ENCODE measurements around the gene KEL. TPM values are rescaled to one million over a fixed set of nuclear protein-coding genes. Genes with fewer than 3 reads are reported as not detected.

KEL gene
- total RNA-seq, 3 donors from 2014 or later: 0.16 to 4.3 (median 2.2) TPM

DNA sequence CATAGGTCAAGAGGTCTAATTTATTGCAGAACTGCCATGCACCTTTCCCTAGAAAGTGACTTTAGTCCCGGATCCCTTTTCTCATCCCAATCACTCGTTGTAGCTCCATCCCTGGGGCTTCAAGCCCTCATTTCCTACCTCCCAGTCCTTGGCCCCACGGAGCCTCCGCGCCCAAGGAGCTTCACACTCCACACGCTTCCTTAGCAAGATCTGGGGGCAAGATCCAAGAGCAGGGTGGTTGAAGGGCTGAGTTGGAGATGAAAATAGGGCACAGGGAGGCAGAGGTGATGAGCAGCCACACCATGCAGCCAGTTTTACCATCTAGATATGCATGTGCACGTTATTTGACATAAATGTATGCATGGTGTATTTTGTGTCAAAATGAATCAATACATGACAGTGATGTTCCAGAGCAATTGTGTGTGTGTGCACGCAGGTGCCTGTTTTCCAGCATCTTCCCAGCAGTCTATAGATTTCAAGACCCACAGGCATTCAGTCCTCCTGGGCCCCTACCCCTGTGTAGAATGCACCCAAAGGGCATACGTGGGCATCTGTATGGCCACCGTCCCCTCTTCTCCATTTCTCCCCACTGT lies 70.6 kb downstream of the KEL start:
- intact Hi-C loops (cut with DNase I; ENCODE audit: low total_unique reads): no loop called here
- no peak for DNase-seq (ENCODE audit: low spot score in 2 of 2)
- TF ChIP-seq, protein P1, sequence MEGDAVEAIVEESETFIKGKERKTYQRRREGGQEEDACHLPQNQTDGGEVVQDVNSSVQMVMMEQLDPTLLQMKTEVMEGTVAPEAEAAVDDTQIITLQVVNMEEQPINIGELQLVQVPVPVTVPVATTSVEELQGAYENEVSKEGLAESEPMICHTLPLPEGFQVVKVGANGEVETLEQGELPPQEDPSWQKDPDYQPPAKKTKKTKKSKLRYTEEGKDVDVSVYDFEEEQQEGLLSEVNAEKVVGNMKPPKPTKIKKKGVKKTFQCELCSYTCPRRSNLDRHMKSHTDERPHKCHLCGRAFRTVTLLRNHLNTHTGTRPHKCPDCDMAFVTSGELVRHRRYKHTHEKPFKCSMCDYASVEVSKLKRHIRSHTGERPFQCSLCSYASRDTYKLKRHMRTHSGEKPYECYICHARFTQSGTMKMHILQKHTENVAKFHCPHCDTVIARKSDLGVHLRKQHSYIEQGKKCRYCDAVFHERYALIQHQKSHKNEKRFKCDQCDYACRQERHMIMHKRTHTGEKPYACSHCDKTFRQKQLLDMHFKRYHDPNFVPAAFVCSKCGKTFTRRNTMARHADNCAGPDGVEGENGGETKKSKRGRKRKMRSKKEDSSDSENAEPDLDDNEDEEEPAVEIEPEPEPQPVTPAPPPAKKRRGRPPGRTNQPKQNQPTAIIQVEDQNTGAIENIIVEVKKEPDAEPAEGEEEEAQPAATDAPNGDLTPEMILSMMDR (IDR thresholded peaks at IDR 0.05): no peak
- TF ChIP-seq POLR2A (IDR thresholded peaks at IDR 0.05) (no peak), POLR2AphosphoS5 (IDR thresholded peaks at IDR 0.05) (no peak)

More for the DNA sequence above, 70.6 kb downstream of the KEL start:
- Histone ChIP-seq H3K27me3 (no peaks in the 10 kb centered on the region), H3K9me3 (no peaks in the 10 kb centered on the region), H3K4me3 (no peak overlapping the region), H3K4me1 (no peaks in the 10 kb centered on the region), H3K27ac (no peak overlapping the region), H3K36me3 (no peaks in the 10 kb centered on the region)

Other genes starting within 250 kb of the KEL start
- gene PRSS1, start 212.9 kb downstream of the KEL start, total RNA-seq: not detected
- gene PRSS2, start 191.4 kb downstream of the KEL start, total RNA-seq: not detected
- 10 to 100 TPM in 2 of 3 donors, 1 to 10 TPM in 1; 5.2 to 29.8 (median 29.6) TPM for gene EPHB6, start 107.3 kb downstream of the KEL start, total RNA-seq
- 10 to 100 TPM in 2 of 3 donors, under 1 TPM in 1; under 0.01 to 19.8 (median 13.4) TPM for gene TRPV6, start 76.6 kb downstream of the KEL start, total RNA-seq
- gene TRPV5, start 28.6 kb downstream of the KEL start, total RNA-seq: 1 to 10 TPM in 1 of 3 donors, under 1 TPM in 1, not detected in 1; 0.15 to 1.3 TPM
- gene LLCFC1, start 22.9 kb downstream of the KEL start, total RNA-seq: not detected
- gene OR9A2, start 64.8 kb upstream of the KEL start, total RNA-seq: 1 to 10 TPM in 2 of 3 donors, not detected in 1; 1.2 to 2.0 TPM
- not detected for gene OR6V1, start 90.0 kb upstream of the KEL start, total RNA-seq
- 1,000 to 10,000 TPM in 1 of 3 donors, 100 to 1,000 TPM in 1, 1 to 10 TPM in 1; 1.6 to 1,201 (median 140) TPM for gene PIP, start 169.7 kb upstream of the KEL start, total RNA-seq
- gene TAS2R39, start 221.1 kb upstream of the KEL start, total RNA-seq: not detected